SK-N-SH (cell line): ENCODE results near the gene E2F4. TPM values are rescaled to one million over a fixed set of nuclear protein-coding genes. Genes with fewer than 3 reads are reported as not detected.

ENCODE experiments used
- CTCF ChIA-PET: fragments of 300-600, 350-600 bp; formaldehyde crosslinking; extraction: SDS; loops from one replicate; lab custom pipeline; 2021; lab: Yijun Ruan, JAX
- POLR2A ChIA-PET: fragments of 350-600 bp; sonication (Branson Sonifier 250); formaldehyde crosslinking; extraction: SDS; loops from one replicate; lab custom pipeline; 2020; ENCODE audit warnings: antibody characterized with exemption, inconsistent platforms; lab: Yijun Ruan, JAX
- DNase-seq: peaks from one replicate; pipeline ENCODE4 v3.0.0; 2012
- H2AFZ ChIP-seq: fragments of 200-600 bp; sonication (generic); 2 replicates; pipeline ENCODE4 v1.8.1; 2016; ENCODE audit warnings: antibody characterized with exemption, mild to moderate bottlenecking, low read depth
- H3F3A ChIP-seq: fragments of 200-600 bp; sonication (generic); replicated peaks from 2 replicates; pipeline ENCODE3; 2016; ENCODE audit warnings: antibody characterized with exemption, mild to moderate bottlenecking; ENCODE audit not compliant: insufficient read depth
- H3K27ac ChIP-seq, 2 experiments: fragments of 200-500 bp in 1 of 2; fragments of 200-600 bp in 1 of 2; sonication (Bioruptor generic) in 1 of 2; sonication (generic), shearing (Covaris generic) in 1 of 2; 2 replicates each; pipeline versions ENCODE4 v1.5.1 to v1.6.1; 2014 to 2016; ENCODE audit warnings: low read depth in 2 of 2, inconsistent platforms in 1 of 2, low read length in 1 of 2, mild to moderate bottlenecking in 1 of 2, mixed read lengths in 1 of 2
- H3K27me3 ChIP-seq: fragments of 200-600 bp; sonication (generic), shearing (Covaris generic); 2 replicates; pipeline ENCODE4 v1.6.1; 2016; ENCODE audit warnings: mixed run types; ENCODE audit not compliant: insufficient read depth
- H3K36me3 ChIP-seq, 2 experiments: fragments of 200-500 bp in 1 of 2; fragments of 200-600 bp in 1 of 2; sonication (Bioruptor generic) in 1 of 2; sonication (generic) in 1 of 2; replicated peaks in 1 of 2; 2 replicates each; pipeline versions ENCODE3 to v1.5.1; 2014 to 2016; ENCODE audit warnings: low read length in 1 of 2, mild to moderate bottlenecking in 1 of 2; ENCODE audit not compliant: insufficient read depth in 2 of 2, control insufficient read depth in 1 of 2
- H3K4me1 ChIP-seq, 2 experiments: fragments of 200-500 bp in 1 of 2; fragments of 200-600 bp in 1 of 2; sonication (Bioruptor generic) in 1 of 2; sonication (generic), shearing (Covaris generic) in 1 of 2; 2 replicates each; pipeline versions ENCODE4 v1.5.1 to v1.6.1; 2014 to 2016; ENCODE audit warnings: low read depth in 1 of 2, low read length in 1 of 2, mixed run types in 1 of 2; ENCODE audit not compliant: insufficient read depth in 2 of 2, control insufficient read depth in 1 of 2
- H3K4me2 ChIP-seq: fragments of 200-600 bp; sonication (generic), shearing (Covaris generic); 2 replicates; pipeline ENCODE4 v1.6.1; 2017; ENCODE audit warnings: mixed run types
- H3K4me3 ChIP-seq, 2 experiments: fragments of 200-500 bp in 1 of 2; fragments of 200-600 bp in 1 of 2; sonication (Bioruptor generic) in 1 of 2; sonication (generic), shearing (Covaris generic) in 1 of 2; 2 replicates each; pipeline versions ENCODE4 v1.5.1 to v1.8.1; 2014 to 2016; ENCODE audit warnings: low read depth in 2 of 2, inconsistent platforms in 1 of 2, low read length in 1 of 2, mild to moderate bottlenecking in 1 of 2, mixed read lengths in 1 of 2, moderate library complexity in 1 of 2
- H3K79me2 ChIP-seq: fragments of 200-600 bp; sonication (generic); 2 replicates; pipeline ENCODE4 v1.8.1; 2017; ENCODE audit warnings: mild to moderate bottlenecking; ENCODE audit not compliant: insufficient read depth
- H3K9ac ChIP-seq: fragments of 200-600 bp; sonication (generic); 2 replicates; pipeline ENCODE4 v1.6.1; 2017; ENCODE audit warnings: mixed run types
- H3K9me2 ChIP-seq: fragments of 200-600 bp; sonication (generic); 2 replicates; pipeline ENCODE4 v1.6.1; 2017; ENCODE audit warnings: mixed run types
- H3K9me3 ChIP-seq: fragments of 200-600 bp; sonication (generic); 2 replicates; pipeline ENCODE4 v1.6.1; 2017; ENCODE audit warnings: mixed run types, mild to moderate bottlenecking, moderate library complexity
- H4K20me1 ChIP-seq: fragments of 200-600 bp; sonication (generic); 2 replicates; pipeline ENCODE4 v1.6.1; 2017; ENCODE audit warnings: mild to moderate bottlenecking, mixed run types; ENCODE audit not compliant: insufficient read depth
- CHD2 ChIP-seq: fragments of 150-350 bp; IDR thresholded peaks from 2 replicates; pipeline ENCODE4 v1.6.1; 2018; ENCODE audit warnings: low read length; ENCODE audit not compliant: partially characterized antibody
- ELF1 ChIP-seq: IDR thresholded peaks from 2 replicates; pipeline ENCODE4 v1.4.0; 2012
- EP300 ChIP-seq, 2 experiments: IDR thresholded peaks; 2 replicates each; pipeline versions ENCODE4 v1.4.0 to v1.6.1; 2012; ENCODE audit warnings: borderline replicate concordance in 1 of 2, low read depth in 1 of 2, low read length in 1 of 2
- FOSL2 ChIP-seq: IDR thresholded peaks from 2 replicates; pipeline ENCODE4 v1.4.0; 2012; ENCODE audit warnings: low read depth, mild to moderate bottlenecking, moderate library complexity, borderline replicate concordance
- FOXM1 ChIP-seq: IDR thresholded peaks from 2 replicates; pipeline ENCODE4 v1.4.0; 2012; ENCODE audit warnings: low read depth, mild to moderate bottlenecking
- GABPA ChIP-seq: IDR thresholded peaks from 2 replicates; pipeline ENCODE4 v1.4.0; 2012; ENCODE audit warnings: low read depth, mild to moderate bottlenecking
- GATA2 ChIP-seq: sonication (generic); formaldehyde crosslinking; IDR thresholded peaks from 2 replicates; pipeline ENCODE4 v1.5.0; 2020; ENCODE audit warnings: mild to moderate bottlenecking, missing genetic modification reagents
- JUND ChIP-seq: IDR thresholded peaks from 2 replicates; pipeline ENCODE4 v1.4.0; 2012
- MEF2A ChIP-seq: IDR thresholded peaks from 2 replicates; pipeline ENCODE4 v1.4.0; 2012; ENCODE audit warnings: low read depth, borderline replicate concordance
- MXI1 ChIP-seq: IDR thresholded peaks from 2 replicates; pipeline ENCODE4 v1.6.1; 2012; ENCODE audit warnings: mild to moderate bottlenecking, low read depth, low read length, improper control_type of control experiment
- RAD21 ChIP-seq: IDR thresholded peaks from 2 replicates; pipeline ENCODE4 v1.6.1; 2012; ENCODE audit warnings: mild to moderate bottlenecking, low read length
- RCOR1 ChIP-seq: fragments of 150-350 bp; IDR thresholded peaks from 2 replicates; pipeline ENCODE4 v1.6.1; 2017; ENCODE audit warnings: antibody characterized with exemption, low read length
- RFX5 ChIP-seq: IDR thresholded peaks from 2 replicates; pipeline ENCODE4 v1.6.1; 2012; ENCODE audit warnings: mild to moderate bottlenecking, improper control_type of control experiment, low read length
- TCF12 ChIP-seq: IDR thresholded peaks from 2 replicates; pipeline ENCODE4 v1.4.0; 2012
- TEAD4 ChIP-seq: IDR thresholded peaks from 2 replicates; pipeline ENCODE4 v1.4.0; 2012; ENCODE audit warnings: mild to moderate bottlenecking, borderline replicate concordance; ENCODE audit not compliant: insufficient read depth
- WGBS: methylation state at CpG from one replicate; pipeline ENCODE4 v1.1.6; 2017; ENCODE audit warnings: low lambda C conversion rate; 5-methylcytosine and 5-hydroxymethylcytosine counted together
- polyA plus RNA-seq, 3 experiments: library from polyadenylated mRNA; depleted of rRNA; stranded (reverse); fragments of >200 nt; gene quantifications; 2 replicates each; pipeline ENCODE4 v1.2.3, GENCODE V29; 2012
- TF ChIP-seq, protein P1 (sequence below): fragments of 200-600 bp; sonication (generic); IDR thresholded peaks from 2 replicates; pipeline ENCODE4 v1.6.1; 2017; ENCODE audit warnings: antibody characterized with exemption, mild to moderate bottlenecking, moderate library complexity
- TF ChIP-seq, protein P2 (sequence below): IDR thresholded peaks from 2 replicates; pipeline ENCODE4 v1.4.0; 2012; ENCODE audit warnings: low read depth, borderline replicate concordance
- TF ChIP-seq, protein P3 (sequence below): fragments of 150-350 bp; IDR thresholded peaks from 2 replicates; pipeline ENCODE4 v1.6.1; 2016; ENCODE audit warnings: mild to moderate bottlenecking, low read depth, low read length

Gene E2F4
- polyA plus RNA-seq, 1 of the 3 experiments (the other 2 are of a cell fraction): 168 TPM

DNA sequence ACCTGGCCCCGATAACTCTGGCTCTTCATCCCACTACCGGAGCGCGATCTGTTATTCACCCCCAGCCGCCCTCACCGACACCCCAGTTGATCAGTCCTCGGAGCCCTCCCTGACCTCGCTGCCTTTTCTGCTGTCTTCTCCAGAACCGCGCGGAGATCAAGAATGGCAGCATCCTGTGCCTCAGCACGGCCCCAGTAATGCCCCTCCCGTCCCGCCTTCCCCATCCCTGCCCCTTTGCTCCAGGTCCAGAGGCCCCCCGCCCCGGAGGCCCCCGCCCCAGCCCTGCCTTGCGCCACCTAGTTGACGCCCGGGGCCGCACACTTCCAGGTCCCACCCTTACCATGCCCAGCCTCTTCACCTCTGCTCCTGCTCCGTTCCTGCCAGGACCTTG is 7.8 kb downstream of the E2F4 start:
- peak; percentile 61 for DNase-seq
- H3K9me2 ChIP-seq: no peaks in the 10 kb centered on the region
- H3K36me3 ChIP-seq: peaks cover 32 to 79% of the 10 kb centered on the region in 2 experiments
- no peaks in the 10 kb centered on the region for H3K27me3 ChIP-seq
- peaks cover 0 to under 1% of the 10 kb centered on the region in 2 experiments; a peak in 1 of 4 replicates for H3K4me1 ChIP-seq
- TF ChIP-seq, protein P1, sequence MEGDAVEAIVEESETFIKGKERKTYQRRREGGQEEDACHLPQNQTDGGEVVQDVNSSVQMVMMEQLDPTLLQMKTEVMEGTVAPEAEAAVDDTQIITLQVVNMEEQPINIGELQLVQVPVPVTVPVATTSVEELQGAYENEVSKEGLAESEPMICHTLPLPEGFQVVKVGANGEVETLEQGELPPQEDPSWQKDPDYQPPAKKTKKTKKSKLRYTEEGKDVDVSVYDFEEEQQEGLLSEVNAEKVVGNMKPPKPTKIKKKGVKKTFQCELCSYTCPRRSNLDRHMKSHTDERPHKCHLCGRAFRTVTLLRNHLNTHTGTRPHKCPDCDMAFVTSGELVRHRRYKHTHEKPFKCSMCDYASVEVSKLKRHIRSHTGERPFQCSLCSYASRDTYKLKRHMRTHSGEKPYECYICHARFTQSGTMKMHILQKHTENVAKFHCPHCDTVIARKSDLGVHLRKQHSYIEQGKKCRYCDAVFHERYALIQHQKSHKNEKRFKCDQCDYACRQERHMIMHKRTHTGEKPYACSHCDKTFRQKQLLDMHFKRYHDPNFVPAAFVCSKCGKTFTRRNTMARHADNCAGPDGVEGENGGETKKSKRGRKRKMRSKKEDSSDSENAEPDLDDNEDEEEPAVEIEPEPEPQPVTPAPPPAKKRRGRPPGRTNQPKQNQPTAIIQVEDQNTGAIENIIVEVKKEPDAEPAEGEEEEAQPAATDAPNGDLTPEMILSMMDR: no peak
- TF ChIP-seq RCOR1: no peak
- TF ChIP-seq GATA2 (CRISPR knock-in tag): no peak
- TF ChIP-seq, protein P2, sequence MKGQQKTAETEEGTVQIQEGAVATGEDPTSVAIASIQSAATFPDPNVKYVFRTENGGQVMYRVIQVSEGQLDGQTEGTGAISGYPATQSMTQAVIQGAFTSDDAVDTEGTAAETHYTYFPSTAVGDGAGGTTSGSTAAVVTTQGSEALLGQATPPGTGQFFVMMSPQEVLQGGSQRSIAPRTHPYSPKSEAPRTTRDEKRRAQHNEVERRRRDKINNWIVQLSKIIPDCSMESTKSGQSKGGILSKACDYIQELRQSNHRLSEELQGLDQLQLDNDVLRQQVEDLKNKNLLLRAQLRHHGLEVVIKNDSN: no peak
- TF ChIP-seq, protein P3, sequence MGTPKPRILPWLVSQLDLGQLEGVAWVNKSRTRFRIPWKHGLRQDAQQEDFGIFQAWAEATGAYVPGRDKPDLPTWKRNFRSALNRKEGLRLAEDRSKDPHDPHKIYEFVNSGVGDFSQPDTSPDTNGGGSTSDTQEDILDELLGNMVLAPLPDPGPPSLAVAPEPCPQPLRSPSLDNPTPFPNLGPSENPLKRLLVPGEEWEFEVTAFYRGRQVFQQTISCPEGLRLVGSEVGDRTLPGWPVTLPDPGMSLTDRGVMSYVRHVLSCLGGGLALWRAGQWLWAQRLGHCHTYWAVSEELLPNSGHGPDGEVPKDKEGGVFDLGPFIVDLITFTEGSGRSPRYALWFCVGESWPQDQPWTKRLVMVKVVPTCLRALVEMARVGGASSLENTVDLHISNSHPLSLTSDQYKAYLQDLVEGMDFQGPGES: no peak
- TF ChIP-seq CHD2: no peak
- TF ChIP-seq ELF1: no peak
- TF ChIP-seq GABPA: no peak
- TF ChIP-seq EP300 (IDR thresholded peaks at IDR 0.05; ENCODE audit: borderline replicate concordance in 1 of 2, low read depth in 1 of 2, low read length in 1 of 2): no peak
- TF ChIP-seq MXI1: no peak
- no peak for TF ChIP-seq TCF12
- TF ChIP-seq MEF2A: no peak
- no peak for TF ChIP-seq JUND
- no peak for TF ChIP-seq TEAD4
- no peak for TF ChIP-seq FOSL2
- TF ChIP-seq RAD21: no peak
- TF ChIP-seq FOXM1: no peak
- TF ChIP-seq RFX5: no peak
- H3F3A ChIP-seq: peaks cover 29% of the 10 kb centered on the region
- no peak overlapping the region for H3K27ac ChIP-seq
- H2AFZ ChIP-seq: no peak overlapping the region
- H3K79me2 ChIP-seq: peaks cover 19% of the 10 kb centered on the region; the same call in 1 of the 2 replicates
- no peak overlapping the region for H3K4me3 ChIP-seq
- H3K9ac ChIP-seq: no peak overlapping the region
- ChIA-PET CTCF (interaction anchor here (1.0 to 2.5 kb wide), 4 partner anchors 10 to 305 kb away, joined by 4 to 8 read pairs (median 4); partner anchors contain the start of genes KCTD19 and LRRC36), POLR2A (interaction anchor here (1.4 kb wide), 1 partner anchor 8 kb away, joined by 4 read pairs; no protein-coding TSS in a partner anchor)
- WGBS: 93% methylated on average over 20 of the region's 22 CpGs
- H3K9me3 ChIP-seq: no peaks in the 10 kb centered on the region
- no peaks in the 10 kb centered on the region for H4K20me1 ChIP-seq
- H3K4me2 ChIP-seq: no peak overlapping the region
